Peyer's patch (tissue), 4 donors: ENCODE data around the gene SERPINE2.

Experiments used
- CTCF ChIP-seq, 6 experiments: fragments of 450-650 bp in 4 of 6; fragments of 200-600 bp in 2 of 6; sonication (generic) in 1 of 6; IDR thresholded peaks; one replicate each; pipeline ENCODE4 v1.5.1; 2017 to 2019; ENCODE audit warnings: antibody characterized with exemption in 6 of 6, mild to moderate bottlenecking in 3 of 6, moderate library complexity in 1 of 6
- POLR2A ChIP-seq, 2 donors: fragments of 450-650 bp; IDR thresholded peaks; one replicate each; pipeline ENCODE4 v1.5.1; 2017; ENCODE audit warnings: antibody characterized with exemption in 2 of 2, mild to moderate bottlenecking in 2 of 2, moderate library complexity in 2 of 2

- TF ChIP-seq CTCF (IDR thresholded peaks at IDR 0.05) (no peak), POLR2A (IDR thresholded peaks at IDR 0.05) (no peak)
Measured at GRCh38 chr2:224011837-224012236, 27.2 kb downstream of the SERPINE2 start.
